Mucosa of descending colon (tissue), 3 donors: ENCODE measurements around the gene YKT6. TPM values are rescaled to one million over a fixed set of nuclear protein-coding genes. Genes with fewer than 3 reads are reported as not detected.
A peak's percentile ranks its signal among the peaks of the same experiment; 100 is the strongest.

Experiments used
- ATAC-seq: fragments of 200-7000 bp; cut with Tn5 transposase; one replicate; pipeline ENCODE4 v1.9.1; 2020; ENCODE audit warnings: mild to moderate bottlenecking, moderate library complexity
- DNase-seq, 3 donors: peaks; one replicate each; pipeline ENCODE4 v3.0.0-alpha.2; 2020
- H3K36me3 ChIP-seq: fragments of 200-600 bp; one replicate; pipeline ENCODE4 v1.8.0; 2021; ENCODE audit warnings: low read depth, mild to moderate bottlenecking
- H3K4me1 ChIP-seq: fragments of 200-600 bp; one replicate; pipeline ENCODE4 v1.8.0; 2021; ENCODE audit warnings: low read depth, mild to moderate bottlenecking
- H3K4me3 ChIP-seq: fragments of 200-600 bp; one replicate; pipeline ENCODE4 v1.8.0; 2021; ENCODE audit warnings: mild to moderate bottlenecking
- H3K9me3 ChIP-seq: fragments of 200-600 bp; one replicate; pipeline ENCODE4 v1.8.0; 2021; ENCODE audit warnings: mild to moderate bottlenecking
- intact Hi-C, 2 donors: fragments of 100-400 bp; cut with DNase I in 1 of 2; cut with micrococcal nuclease in 1 of 2; formaldehyde crosslinking; loops; one replicate each; pipeline versions ENCODE4 v1.11.0 to v1.11.1; 2022; cut with DNase I, micrococcal nuclease
- total RNA-seq, 3 donors: library from RNA; stranded (reverse); fragmentation: NEBNext Ultra II Directional in 2 of 3; extraction: Animal tissue kit (Norgen Biotek cat#: 25700) in 2 of 3; gene quantifications; one replicate each; pipeline versions ENCODE4 v1.2.1 to v1.2.4, GENCODE V29; 2021 to 2023
- TF ChIP-seq, protein P1 (sequence below): fragments of 200-600 bp; IDR thresholded peaks from one replicate; pipeline ENCODE4 v1.8.0; 2022; ENCODE audit warnings: antibody characterized with exemption, mild to moderate bottlenecking
- donor health status: DM: no; HTN: no; CAD: no; lungs with moderate emphysema.
- donor health status: DM: no; HTN: no; CAD: no.
- donor health status: DM: no; HTN: yes; CAD: no.

The YKT6 gene
- total RNA-seq, 3 donors from 2014 or later = 72.0 to 79.5 (median 79.0) TPM

DNA sequence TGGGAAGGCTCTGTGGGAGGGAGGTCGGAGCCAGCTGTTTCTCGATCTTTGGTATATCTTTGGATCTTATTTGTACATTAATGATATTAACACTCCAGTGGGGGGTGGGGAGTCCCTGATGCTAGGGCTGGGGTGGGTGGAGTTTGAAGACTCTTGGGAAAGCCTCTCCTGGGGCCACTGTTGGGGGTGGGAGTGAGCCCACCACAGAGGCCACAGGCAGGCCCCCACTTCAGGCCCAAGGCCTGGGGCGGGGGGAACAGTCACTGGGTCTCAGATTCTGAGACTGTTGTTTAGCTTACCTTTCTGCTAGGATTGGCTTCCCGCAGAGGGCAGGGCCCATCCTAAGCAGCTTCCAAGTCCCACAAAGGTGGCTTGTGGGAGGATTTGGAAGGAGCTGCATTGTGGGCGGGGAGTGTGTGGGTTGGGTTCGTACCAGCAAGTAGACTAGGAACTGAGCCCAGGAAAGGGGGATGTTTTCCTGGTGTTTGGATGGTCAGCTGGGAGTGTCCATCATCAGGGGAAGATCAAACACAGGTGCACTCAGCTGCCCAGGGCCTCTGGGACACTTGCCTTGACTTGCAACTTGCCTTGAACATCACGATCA is 11.9 kb downstream of the YKT6 start:
- Histone ChIP-seq H3K4me1 (no peaks in the 10 kb centered on the region), H3K9me3 (no peaks in the 10 kb centered on the region), H3K36me3 (peaks cover 11% of the 10 kb centered on the region), H3K4me3 (no peak overlapping the region)
- intact Hi-C loops = no loop called here
- TF ChIP-seq, protein P1, sequence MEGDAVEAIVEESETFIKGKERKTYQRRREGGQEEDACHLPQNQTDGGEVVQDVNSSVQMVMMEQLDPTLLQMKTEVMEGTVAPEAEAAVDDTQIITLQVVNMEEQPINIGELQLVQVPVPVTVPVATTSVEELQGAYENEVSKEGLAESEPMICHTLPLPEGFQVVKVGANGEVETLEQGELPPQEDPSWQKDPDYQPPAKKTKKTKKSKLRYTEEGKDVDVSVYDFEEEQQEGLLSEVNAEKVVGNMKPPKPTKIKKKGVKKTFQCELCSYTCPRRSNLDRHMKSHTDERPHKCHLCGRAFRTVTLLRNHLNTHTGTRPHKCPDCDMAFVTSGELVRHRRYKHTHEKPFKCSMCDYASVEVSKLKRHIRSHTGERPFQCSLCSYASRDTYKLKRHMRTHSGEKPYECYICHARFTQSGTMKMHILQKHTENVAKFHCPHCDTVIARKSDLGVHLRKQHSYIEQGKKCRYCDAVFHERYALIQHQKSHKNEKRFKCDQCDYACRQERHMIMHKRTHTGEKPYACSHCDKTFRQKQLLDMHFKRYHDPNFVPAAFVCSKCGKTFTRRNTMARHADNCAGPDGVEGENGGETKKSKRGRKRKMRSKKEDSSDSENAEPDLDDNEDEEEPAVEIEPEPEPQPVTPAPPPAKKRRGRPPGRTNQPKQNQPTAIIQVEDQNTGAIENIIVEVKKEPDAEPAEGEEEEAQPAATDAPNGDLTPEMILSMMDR = no peak
- DNase-seq = peak in 1 of 3 donors; percentile 14
- no peak for ATAC-seq

DNA sequence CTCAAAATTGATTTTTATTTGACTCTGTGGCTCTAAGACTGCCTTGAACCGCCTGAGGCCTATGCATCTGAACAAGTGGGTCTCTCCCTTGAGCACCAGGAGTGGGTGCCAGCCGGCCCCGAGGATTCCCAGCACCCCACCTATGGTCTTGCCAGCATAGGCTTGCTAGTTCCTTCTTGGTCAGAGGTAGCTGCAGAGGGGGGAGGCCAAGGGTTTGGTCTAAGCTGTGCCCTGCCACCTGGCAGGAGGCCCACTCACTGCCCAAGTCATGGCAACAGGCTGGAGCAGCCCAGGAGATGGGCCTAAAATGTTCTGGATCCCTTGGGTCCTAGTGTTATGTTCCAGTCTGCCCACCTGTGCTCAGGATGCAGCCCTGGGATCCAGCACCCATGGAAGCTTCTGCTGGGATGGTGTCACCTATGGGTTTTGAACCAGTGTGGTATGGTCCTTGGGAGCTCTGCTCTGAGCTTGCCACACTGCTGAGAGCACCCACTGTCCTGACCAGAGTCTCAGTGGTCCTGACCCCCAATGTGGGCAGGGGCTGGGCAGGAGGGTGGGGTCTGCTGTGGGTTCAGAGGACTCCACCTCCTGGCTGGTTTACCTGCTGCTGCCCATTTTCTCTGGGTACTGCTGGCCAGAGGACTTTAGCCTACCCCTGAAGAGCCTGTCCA is 12.6 kb downstream of the YKT6 start:
- TF ChIP-seq, protein P1 = no peak
- Histone ChIP-seq H3K4me1 (no peaks in the 10 kb centered on the region), H3K9me3 (no peaks in the 10 kb centered on the region), H3K4me3 (no peak overlapping the region), H3K36me3 (peaks cover 4% of the 10 kb centered on the region)
- DNase-seq (peak in 2 of 3 donors; percentile 9 to 28), ATAC-seq (no peak)
- intact Hi-C loops = no loop called here

DNA sequence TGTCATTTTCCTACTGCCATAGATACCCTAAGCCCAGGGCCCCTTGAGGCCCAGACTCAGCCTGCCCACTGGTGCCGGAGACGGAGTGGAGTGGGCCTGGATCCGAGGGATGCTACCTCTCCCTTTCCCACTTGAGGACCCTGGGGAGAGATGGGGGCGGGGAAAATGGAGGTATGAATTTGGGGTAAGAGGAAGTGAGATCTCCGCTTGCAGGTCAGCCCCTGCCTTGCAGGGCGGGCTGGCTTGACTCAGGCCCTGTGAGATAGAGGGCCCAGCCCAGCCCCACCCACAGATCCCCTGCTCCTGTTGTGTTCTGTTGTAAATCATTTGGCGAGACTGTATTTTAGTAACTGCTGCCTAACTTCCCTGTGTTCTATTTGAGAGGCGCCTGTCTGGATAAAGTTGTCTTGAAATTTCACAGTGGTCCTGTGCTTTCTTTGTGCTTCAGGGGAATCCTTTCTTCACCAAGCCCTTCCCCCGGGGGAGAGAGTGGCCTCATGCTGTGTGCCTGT is 13.2 kb downstream of the YKT6 start:
- Histone ChIP-seq H3K4me3 (no peak overlapping the region), H3K4me1 (no peaks in the 10 kb centered on the region), H3K9me3 (no peaks in the 10 kb centered on the region), H3K36me3 (peaks cover 4% of the 10 kb centered on the region)
- TF ChIP-seq, protein P1 = no peak
- intact Hi-C loops = no loop called here
- DNase-seq (peak in 2 of 3 donors; percentile 14 to 21), ATAC-seq (no peak)

DNA sequence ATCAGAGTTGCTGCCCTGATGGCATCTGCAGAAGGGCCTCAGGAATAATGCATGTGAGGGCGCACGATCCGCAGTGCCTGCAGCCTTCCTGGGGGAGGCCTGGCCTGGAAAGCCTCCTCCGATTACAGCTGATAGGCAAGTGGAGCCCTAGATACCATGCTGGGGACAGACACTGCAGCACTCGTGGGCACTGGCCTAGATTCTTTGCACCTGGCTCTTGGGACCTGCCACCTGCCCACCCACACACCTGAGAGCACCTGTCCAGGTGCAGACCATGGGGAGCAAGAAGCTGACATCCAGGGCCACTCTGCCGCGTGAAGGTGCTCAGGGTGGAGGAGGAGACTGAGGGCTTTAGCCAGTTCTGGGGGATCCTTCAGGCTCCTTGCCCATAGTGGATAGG is 14.8 kb downstream of the YKT6 start:
- intact Hi-C loops = no loop called here
- no peaks in the 10 kb centered on the region for H3K36me3 ChIP-seq
- TF ChIP-seq, protein P1 = no peak
- ATAC-seq (no peak), DNase-seq (peak in 2 of 3 donors; percentile 4 to 25)
- H3K4me1 ChIP-seq = no peaks in the 10 kb centered on the region
- no peaks in the 10 kb centered on the region for H3K9me3 ChIP-seq
- H3K4me3 ChIP-seq = no peak overlapping the region

DNA sequence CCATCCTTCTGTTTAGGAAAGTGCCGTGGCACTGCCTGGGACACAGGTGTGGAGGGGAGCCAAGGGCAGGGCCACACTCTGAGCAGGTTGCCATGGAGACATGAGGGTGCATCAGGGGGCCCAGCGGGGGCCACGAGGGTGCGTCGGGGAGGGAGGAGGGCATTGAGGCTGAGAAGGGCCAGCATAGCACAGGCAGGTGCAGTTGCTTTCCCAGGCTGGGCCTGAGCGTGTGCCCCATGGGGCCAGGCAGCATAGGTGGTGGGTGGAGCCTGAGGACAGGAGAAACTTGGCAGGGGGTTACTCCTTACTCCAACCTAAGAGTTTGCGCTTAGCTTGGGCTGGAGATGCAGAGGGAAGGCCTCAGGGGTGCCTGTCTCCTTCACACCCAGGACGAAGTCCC is 15.2 kb downstream of the YKT6 start:
- Histone ChIP-seq H3K4me3 (no peak overlapping the region), H3K4me1 (no peaks in the 10 kb centered on the region), H3K36me3 (no peaks in the 10 kb centered on the region), H3K9me3 (no peaks in the 10 kb centered on the region)
- peak in 2 of 3 donors; percentile 18 to 27 for DNase-seq
- ATAC-seq = no peak
- TF ChIP-seq, protein P1 = no peak
- intact Hi-C loops = no loop called here
